Kidney epithelial cell (primary cell): ENCODE data around the gene TMTC1. TPM values are rescaled to one million over a fixed set of nuclear protein-coding genes. Genes with fewer than 3 reads are reported as not detected.
A peak's percentile ranks its signal among the peaks of the same experiment; 100 is the strongest.

Experiments used
- DNase-seq: peaks from one replicate; pipeline ENCODE4 v3.0.0-alpha.2; 2010; ENCODE audit warnings: low read depth
- H3K27me3 ChIP-seq: 2 replicates; pipeline ENCODE4 v1.6.0; 2011; ENCODE audit warnings: low read length; ENCODE audit not compliant: control insufficient read depth, insufficient read depth
- H3K36me3 ChIP-seq: 2 replicates; pipeline ENCODE4 v1.5.1; 2011; ENCODE audit warnings: low read length; ENCODE audit not compliant: control insufficient read depth, insufficient read depth
- H3K4me3 ChIP-seq: 2 replicates; pipeline ENCODE4 v1.5.1; 2011; ENCODE audit warnings: low read depth, mild to moderate bottlenecking, control low read depth, low read length
- CTCF ChIP-seq: IDR thresholded peaks from 2 replicates; pipeline ENCODE4 v1.5.1; 2011; ENCODE audit warnings: mild to moderate bottlenecking, moderate library complexity, low read length, control low read depth, inconsistent platforms; ENCODE audit not compliant: insufficient read depth, poor library complexity, severe bottlenecking
- total RNA-seq: library from RNA; depleted of rRNA; stranded (reverse); fragments of >200 nt; gene quantifications from 2 replicates; pipeline ENCODE4 v1.2.3, GENCODE V29; 2015

TMTC1 gene
- total RNA-seq, 1 donor from 2014 or later = 1.6 TPM

GRCh38 chr12:29741342-29742241 is 42.1 kb downstream of the TMTC1 start:
- no peak for TF ChIP-seq CTCF
- no peaks in the 10 kb centered on the region for H3K36me3 ChIP-seq
- DNase-seq = peak; percentile 34
- no peaks in the 10 kb centered on the region for H3K27me3 ChIP-seq
- no peak overlapping the region for H3K4me3 ChIP-seq

GRCh38 chr12:29739279-29739991 is 44.3 kb downstream of the TMTC1 start:
- H3K27me3 ChIP-seq = no peaks in the 10 kb centered on the region
- no peak for DNase-seq
- no peak for TF ChIP-seq CTCF

GRCh38 chr12:29738365-29738764 is 45.4 kb downstream of the TMTC1 start:
- H3K36me3 ChIP-seq = no peaks in the 10 kb centered on the region
- H3K27me3 ChIP-seq = no peaks in the 10 kb centered on the region
- no peak for DNase-seq
- no peak for TF ChIP-seq CTCF
- no peak overlapping the region for H3K4me3 ChIP-seq

More at GRCh38 chr12:29739279-29739991, 44.3 kb downstream of the TMTC1 start:
- Histone ChIP-seq H3K4me3 (no peak overlapping the region), H3K36me3 (no peaks in the 10 kb centered on the region)

- DNase-seq = no peak
- no peak for TF ChIP-seq CTCF
Measured at GRCh38 chr12:29737644-29738043, 46.1 kb downstream of the TMTC1 start.

GRCh38 chr12:29735604-29736003 is 48.1 kb downstream of the TMTC1 start:
- Histone ChIP-seq H3K4me3 (no peak overlapping the region), H3K27me3 (no peaks in the 10 kb centered on the region), H3K36me3 (no peaks in the 10 kb centered on the region)
- no peak for DNase-seq
- TF ChIP-seq CTCF = no peak

More at GRCh38 chr12:29737644-29738043, 46.1 kb downstream of the TMTC1 start:
- H3K36me3 ChIP-seq = no peaks in the 10 kb centered on the region
- H3K27me3 ChIP-seq = no peaks in the 10 kb centered on the region
- H3K4me3 ChIP-seq = no peak overlapping the region
